Common myeloid progenitor, CD34-positive (primary cell): ENCODE results near the gene ZNF674.

ENCODE experiments used
- CTCF ChIA-PET: fragments of 350-600 bp; sonication (Branson Sonifier 250); formaldehyde crosslinking; loops from one replicate; lab custom pipeline; 2021; ENCODE audit warnings: antibody characterized with exemption; lab: Charles Lee
- POLR2A ChIA-PET: fragments of 350-600 bp; sonication (Branson Sonifier 250); formaldehyde crosslinking; loops from one replicate; lab custom pipeline; 2021; ENCODE audit warnings: antibody characterized with exemption; lab: Charles Lee
- DNase-seq, 3 donors: peaks; one replicate each; pipeline versions ENCODE4 v3.0.0 to v3.0.0-alpha.2; 2013
- H3K27ac ChIP-seq, 2 experiments: 1 replicate in 1 of 2; 2 replicates in 1 of 2; pipeline ENCODE4 v1.7.0; 2013; ENCODE audit warnings: inconsistent platforms in 2 of 2, low read length in 2 of 2, mild to moderate bottlenecking in 2 of 2, low read depth in 1 of 2, moderate library complexity in 1 of 2; ENCODE audit not compliant: severe bottlenecking in 2 of 2, insufficient read depth in 1 of 2, poor library complexity in 1 of 2
- H3K27me3 ChIP-seq, 5 experiments: replicated peaks in 2 of 5; 1 replicate in 3 of 5; 2 replicates in 2 of 5; pipeline versions ENCODE4 v1.6.1 to v1.7.0; 2013; ENCODE audit warnings: low read length in 4 of 5, mild to moderate bottlenecking in 2 of 5, moderate library complexity in 2 of 5, inconsistent platforms in 1 of 5; ENCODE audit not compliant: insufficient read depth in 5 of 5, control insufficient read depth in 4 of 5
- H3K36me3 ChIP-seq, 4 experiments: 1 replicate in 2 of 4; 2 replicates in 2 of 4; pipeline versions ENCODE4 v1.6.1 to v1.7.0; 2013; ENCODE audit warnings: low read length in 3 of 4, control low read depth in 1 of 4, mild to moderate bottlenecking in 1 of 4; ENCODE audit not compliant: control insufficient read depth in 4 of 4, insufficient read depth in 4 of 4
- H3K4me1 ChIP-seq, 4 experiments: 1 replicate in 3 of 4; 2 replicates in 1 of 4; pipeline versions ENCODE4 v1.6.1 to v1.7.1; 2013; ENCODE audit warnings: low read length in 3 of 4, mild to moderate bottlenecking in 3 of 4, control low read depth in 1 of 4, inconsistent platforms in 1 of 4, moderate library complexity in 1 of 4; ENCODE audit not compliant: control insufficient read depth in 4 of 4, insufficient read depth in 4 of 4; ENCODE audit errors: control extremely low read depth in 1 of 4
- H3K4me3 ChIP-seq, 7 experiments: 1 replicate in 4 of 7; 2 replicates in 3 of 7; pipeline versions ENCODE4 v1.5.1 to v1.7.0; 2013; ENCODE audit warnings: mild to moderate bottlenecking in 7 of 7, low read length in 6 of 7, moderate library complexity in 6 of 7, inconsistent platforms in 2 of 7, low read depth in 2 of 7, control low read depth in 1 of 7; ENCODE audit not compliant: insufficient read depth in 4 of 7, control insufficient read depth in 1 of 7; ENCODE audit errors: extremely low read depth in 1 of 7
- H3K9me3 ChIP-seq, 5 experiments: 1 replicate in 4 of 5; 2 replicates in 1 of 5; pipeline versions ENCODE4 v1.6.1 to v1.7.1; 2013; ENCODE audit warnings: low read length in 4 of 5, mild to moderate bottlenecking in 2 of 5, inconsistent platforms in 1 of 5, low read depth in 1 of 5, moderate library complexity in 1 of 5; ENCODE audit not compliant: control insufficient read depth in 4 of 5, insufficient read depth in 2 of 5; ENCODE audit errors: control extremely low read depth in 1 of 5
- WGBS: methylation state at CpG from one replicate; pipeline ENCODE4 v1.1.5; 2013; ENCODE audit not compliant: insufficient coverage; 5-methylcytosine and 5-hydroxymethylcytosine counted together

Gene ZNF674

GRCh38 chrX:46459603-46460002, 85.6 kb downstream of the ZNF674 start:
- DNase-seq = no peak
- POLR2A ChIA-PET = no interaction called here
- no peaks in the 10 kb centered on the region for H3K9me3 ChIP-seq
- no peaks in the 10 kb centered on the region for H3K27me3 ChIP-seq
- WGBS = 100% methylated on average over 3 of the region's 3 CpGs
- H3K4me3 ChIP-seq = no peak overlapping the region
- CTCF ChIA-PET = no interaction called here
- H3K36me3 ChIP-seq = peaks cover 2 to 17% (median 13%) of the 10 kb centered on the region in 4 experiments
- H3K27ac ChIP-seq = no peak overlapping the region
- peaks cover 0 to 13% (median 10%) of the 10 kb centered on the region in 4 experiments for H3K4me1 ChIP-seq

GRCh38 chrX:46456125-46456922, 88.9 kb downstream of the ZNF674 start:
- no peak overlapping the region for H3K27ac ChIP-seq
- peaks cover 0 to 4% (median 3%) of the 10 kb centered on the region in 4 experiments for H3K4me1 ChIP-seq
- H3K9me3 ChIP-seq = no peaks in the 10 kb centered on the region
- H3K4me3 ChIP-seq = no peak overlapping the region
- ChIA-PET POLR2A (interaction anchor here (0.6 kb wide), 1 partner anchor 287 kb away, joined by 3 read pairs; no protein-coding TSS in a partner anchor), CTCF (no interaction called here)
- H3K36me3 ChIP-seq = peaks cover 2 to 16% (median 11%) of the 10 kb centered on the region in 4 experiments
- peak in 1 of 3 donors; percentile 4 for DNase-seq
- 83% methylated on average over 2 of the region's 3 CpGs for WGBS
- H3K27me3 ChIP-seq = no peaks in the 10 kb centered on the region
